NCI-H187 (cell line): ENCODE measurements around the gene XIST.
A peak's percentile ranks its signal among the peaks of the same experiment; 100 is the strongest.
"Not testable (repeated sequence)": the region's sequence is repeated elsewhere in the genome, so short reads cannot be mapped to it uniquely, and the experiment has no call there.

Experiments used
- DNase-seq, 2 experiments: peaks; one replicate each; lab custom pipeline; 2025; lab: John Stamatoyannopoulos, UW

Gene XIST

GRCh38 chrX:73852467-73852866, at the start of gene XIST:
XIST (minus strand) TSS chrX:73852714.
- peak in 1 of 2 experiments; percentile 4 for DNase-seq

- not testable (repeated sequence) for DNase-seq
These were observed 45.8 kb upstream of the XIST start for GRCh38 chrX:73898315-73898714.

GRCh38 chrX:73892515-73893090, 40.1 kb upstream of the XIST start:
- not testable (repeated sequence) for DNase-seq

- DNase-seq = not testable (repeated sequence)
These were observed 29.7 kb upstream of the XIST start for GRCh38 chrX:73882260-73882659.

- no peak for DNase-seq
These were observed 25.2 kb upstream of the XIST start for GRCh38 chrX:73877687-73878086.

GRCh38 chrX:73876911-73877310, 24.4 kb upstream of the XIST start:
- no peak for DNase-seq

- DNase-seq = no peak
These were observed 16.4 kb upstream of the XIST start for GRCh38 chrX:73868916-73869315.

GRCh38 chrX:73867144-73867543, 14.6 kb upstream of the XIST start:
- DNase-seq = no peak

- no peak for DNase-seq
These were observed 11.3 kb upstream of the XIST start for GRCh38 chrX:73863852-73864251.

GRCh38 chrX:73863268-73863667, 10.8 kb upstream of the XIST start:
- no peak for DNase-seq

- no peak for DNase-seq
These were observed 7.1 kb upstream of the XIST start for GRCh38 chrX:73859622-73860021.

GRCh38 chrX:73855546-73855945, 3.0 kb upstream of the XIST start:
- peak; percentile 0 to 25 for DNase-seq

GRCh38 chrX:73852022-73852421, 492 bp downstream of the XIST start:
- DNase-seq = no peak

- peak; percentile 53 to 72 for DNase-seq
These were observed 1.2 kb downstream of the XIST start for GRCh38 chrX:73851014-73852009.

- no peak for DNase-seq
These were observed 2.1 kb downstream of the XIST start for GRCh38 chrX:73850124-73851013.

GRCh38 chrX:73849073-73849472, 3.4 kb downstream of the XIST start:
- DNase-seq = no peak

GRCh38 chrX:73847991-73848390, 4.5 kb downstream of the XIST start:
- no peak for DNase-seq

GRCh38 chrX:73847100-73847499, 5.4 kb downstream of the XIST start:
- no peak for DNase-seq

- DNase-seq = no peak
These were observed 9.8 kb downstream of the XIST start for GRCh38 chrX:73842541-73843234.

GRCh38 chrX:73841337-73841736, 11.2 kb downstream of the XIST start:
- no peak for DNase-seq

- DNase-seq = no peak
These were observed 12.2 kb downstream of the XIST start for GRCh38 chrX:73840120-73840924.
